ENCODE measurements around the gene GRIP2.

The GRIP2 gene

DNA sequence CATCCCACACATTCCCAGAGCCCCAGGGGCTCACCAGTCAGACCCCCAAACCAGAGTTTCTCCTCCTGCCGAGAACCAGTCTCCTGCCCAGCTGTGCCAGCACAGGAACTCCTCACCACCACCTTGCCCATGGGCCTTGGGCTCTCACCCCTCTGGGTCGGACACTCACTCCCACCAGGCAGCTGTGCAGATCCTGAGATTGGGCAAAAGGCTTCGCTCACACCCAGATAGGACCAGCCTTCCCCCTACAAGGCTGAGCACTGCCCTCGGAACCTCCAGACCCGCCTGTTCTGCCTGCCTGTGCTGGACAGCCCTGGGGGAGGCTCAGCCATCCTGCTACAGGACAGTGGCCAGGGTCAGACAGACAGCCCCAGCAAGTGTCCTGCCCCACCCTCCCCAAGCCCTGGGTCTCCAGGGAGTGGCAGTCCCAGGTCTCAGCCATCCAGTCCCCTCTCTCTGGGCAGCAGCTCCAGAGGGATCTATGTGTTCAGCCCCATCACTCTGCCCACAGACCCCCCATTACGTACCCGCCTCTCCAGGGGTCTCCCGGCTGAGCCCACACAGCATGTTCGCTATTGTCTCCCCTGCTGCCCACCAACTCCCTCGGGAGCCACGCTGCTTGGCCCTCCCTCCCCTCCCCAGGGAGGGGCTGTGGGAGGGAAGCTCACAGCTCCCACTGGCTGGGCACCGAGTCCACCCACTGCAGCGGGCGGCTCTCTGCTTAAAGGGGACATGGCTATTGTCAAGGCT is at the start of gene GRIP2:
GRIP2 (minus strand) TSS at position 601 of the 750 bp plus-strand sequence; CDS start at position 567, 34 bp downstream.
- no peak for DNase-seq (ENCODE audit: low read depth)
- no peak within 1 kb of the TSS for H3K4me3 ChIP-seq (ENCODE audit: low read length)
- TF ChIP-seq, protein P1, sequence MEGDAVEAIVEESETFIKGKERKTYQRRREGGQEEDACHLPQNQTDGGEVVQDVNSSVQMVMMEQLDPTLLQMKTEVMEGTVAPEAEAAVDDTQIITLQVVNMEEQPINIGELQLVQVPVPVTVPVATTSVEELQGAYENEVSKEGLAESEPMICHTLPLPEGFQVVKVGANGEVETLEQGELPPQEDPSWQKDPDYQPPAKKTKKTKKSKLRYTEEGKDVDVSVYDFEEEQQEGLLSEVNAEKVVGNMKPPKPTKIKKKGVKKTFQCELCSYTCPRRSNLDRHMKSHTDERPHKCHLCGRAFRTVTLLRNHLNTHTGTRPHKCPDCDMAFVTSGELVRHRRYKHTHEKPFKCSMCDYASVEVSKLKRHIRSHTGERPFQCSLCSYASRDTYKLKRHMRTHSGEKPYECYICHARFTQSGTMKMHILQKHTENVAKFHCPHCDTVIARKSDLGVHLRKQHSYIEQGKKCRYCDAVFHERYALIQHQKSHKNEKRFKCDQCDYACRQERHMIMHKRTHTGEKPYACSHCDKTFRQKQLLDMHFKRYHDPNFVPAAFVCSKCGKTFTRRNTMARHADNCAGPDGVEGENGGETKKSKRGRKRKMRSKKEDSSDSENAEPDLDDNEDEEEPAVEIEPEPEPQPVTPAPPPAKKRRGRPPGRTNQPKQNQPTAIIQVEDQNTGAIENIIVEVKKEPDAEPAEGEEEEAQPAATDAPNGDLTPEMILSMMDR (IDR thresholded peaks at IDR 0.05; ENCODE audit: insufficient read depth, low read depth, low read length, missing control alignments), result no peak

- H3K4me3 ChIP-seq (ENCODE audit: low read length), result no peak overlapping the region
- TF ChIP-seq, protein P1 (IDR thresholded peaks at IDR 0.05; ENCODE audit: insufficient read depth, low read depth, low read length, missing control alignments), result no peak
Observed at GRCh38 chr3:14588425-14589112, 48.4 kb upstream of the GRIP2 start.

GRCh38 chr3:14587740-14588360 is 47.7 kb upstream of the GRIP2 start:
- TF ChIP-seq, protein P1 (IDR thresholded peaks at IDR 0.05; ENCODE audit: insufficient read depth, low read depth, low read length, missing control alignments), result no peak
- no peak overlapping the region for H3K4me3 ChIP-seq (ENCODE audit: low read length)
- peak; percentile 68 for DNase-seq (ENCODE audit: low read depth)

More at GRCh38 chr3:14588425-14589112, 48.4 kb upstream of the GRIP2 start:
- no peak for DNase-seq (ENCODE audit: low read depth)

DNA sequence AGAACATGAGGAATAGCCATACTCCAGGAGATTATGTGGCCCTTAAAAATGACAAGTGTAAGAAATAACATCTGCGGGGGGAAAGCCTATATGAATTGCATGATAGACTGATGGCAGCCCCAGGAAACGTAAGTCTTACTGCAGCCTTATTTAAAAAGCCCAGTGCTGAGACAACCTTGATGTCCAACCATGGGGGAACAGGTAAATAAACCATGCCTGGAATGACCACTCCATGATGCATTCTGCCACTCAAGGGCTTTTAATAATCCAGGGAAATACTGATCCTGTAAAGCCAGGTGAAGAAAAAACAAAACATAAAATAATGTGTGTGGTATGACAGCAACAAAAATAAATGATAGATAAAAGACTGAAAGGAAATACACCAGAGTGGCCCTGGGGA is 46.5 kb upstream of the GRIP2 start:
- TF ChIP-seq, protein P1 (IDR thresholded peaks at IDR 0.05; ENCODE audit: insufficient read depth, low read depth, low read length, missing control alignments), result no peak
- no peak for DNase-seq (ENCODE audit: low read depth)

DNA sequence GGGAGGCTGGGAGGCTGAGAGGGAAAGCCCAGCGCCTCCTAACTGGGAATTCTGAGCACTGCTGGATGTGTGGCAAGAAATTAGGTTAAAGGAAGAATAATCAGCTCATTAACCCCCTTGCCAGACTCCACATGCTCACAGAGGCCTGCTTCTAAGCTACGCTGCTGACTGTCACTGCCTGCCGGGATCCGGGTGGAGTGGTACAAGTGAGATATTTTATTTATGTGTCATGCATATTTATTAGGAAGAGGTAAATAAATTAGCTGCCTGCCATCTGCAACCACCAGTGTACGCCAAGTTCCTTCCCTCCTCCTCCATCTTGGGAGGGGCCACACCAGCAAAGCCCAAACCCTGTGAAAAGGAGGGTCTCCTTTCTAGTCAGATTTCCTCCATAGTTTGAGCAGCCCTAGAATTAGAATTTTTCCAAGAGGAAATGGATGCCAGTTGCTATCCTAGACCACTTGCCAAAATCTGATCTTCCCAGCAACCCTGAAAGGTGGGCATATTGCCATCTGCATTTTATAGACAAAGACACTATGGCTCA is 43.5 kb upstream of the GRIP2 start:
- H3K4me3 ChIP-seq (ENCODE audit: low read length), result no peak overlapping the region
- TF ChIP-seq, protein P1 (IDR thresholded peaks at IDR 0.05; ENCODE audit: insufficient read depth, low read depth, low read length, missing control alignments), result no peak
- DNase-seq (ENCODE audit: low read depth), result no peak

More for the DNA sequence above, 46.5 kb upstream of the GRIP2 start:
- no peak overlapping the region for H3K4me3 ChIP-seq (ENCODE audit: low read length)

DNA sequence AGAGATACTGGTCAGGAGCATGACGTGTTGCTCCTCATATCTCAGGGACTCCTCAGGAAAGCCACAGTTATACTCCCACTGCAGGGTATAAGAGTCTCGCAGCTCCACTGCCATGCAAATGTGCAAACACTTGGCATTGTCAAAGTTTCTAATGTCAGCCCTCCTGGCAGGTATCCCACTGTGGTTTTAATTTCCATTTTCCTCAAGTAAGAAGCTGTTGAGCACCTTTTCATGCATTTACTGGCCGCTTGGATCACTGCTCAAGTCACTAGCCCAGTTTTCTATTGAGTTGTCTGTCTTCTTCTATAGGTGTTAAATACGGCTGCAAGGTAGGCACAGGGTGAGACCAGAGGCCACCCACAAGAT is 41.9 kb upstream of the GRIP2 start:
- TF ChIP-seq, protein P1 (IDR thresholded peaks at IDR 0.05; ENCODE audit: insufficient read depth, low read depth, low read length, missing control alignments), result no peak
- DNase-seq (ENCODE audit: low read depth), result no peak
- no peak overlapping the region for H3K4me3 ChIP-seq (ENCODE audit: low read length)
